T-cell (primary cell): Measurements from ENCODE around the gene ASPA. TPM values are rescaled to one million over a fixed set of nuclear protein-coding genes. Genes with fewer than 3 reads are reported as not detected.
A peak's percentile ranks its signal among the peaks of the same experiment; 100 is the strongest.
"Not testable (repeated sequence)": the region's sequence is repeated elsewhere in the genome, so short reads cannot be mapped to it uniquely, and the experiment has no call there.

ENCODE experiments used
- ATAC-seq, 4 experiments: fragments of 200-7000 bp in 3 of 4; fragments of 150-1000 bp in 1 of 4; cut with Tn5 transposase; replicated peaks in 1 of 4; 1 replicate in 3 of 4; 2 replicates in 1 of 4; pipeline ENCODE4 v1.10.0; 2021; ENCODE audit warnings: moderate library complexity in 3 of 4, mild to moderate bottlenecking in 2 of 4, moderate number of reproducible peaks in 1 of 4
- CTCF ChIA-PET, 2 donors: fragments of 300-600 bp; sonication (Branson Sonifier 250); formaldehyde crosslinking; loops; one replicate each; lab custom pipeline; 2022; ENCODE audit warnings: antibody characterized with exemption in 2 of 2; lab: Charles Lee
- POLR2A ChIA-PET, 2 donors: fragments of 300-600 bp; sonication (Branson Sonifier 250); formaldehyde crosslinking; loops; one replicate each; lab custom pipeline; 2022; ENCODE audit warnings: antibody characterized with exemption in 2 of 2; lab: Charles Lee
- DNase-seq, 35 experiments: peaks; one replicate each; pipeline versions ENCODE4 v3.0.0 to v3.0.0-alpha.2; 2013 to 2023
- H3K27ac ChIP-seq: one replicate; pipeline ENCODE4 v1.5.1; 2013; ENCODE audit warnings: low read length
- H3K27me3 ChIP-seq, 2 experiments: replicated peaks in 1 of 2; 1 replicate in 1 of 2; 2 replicates in 1 of 2; pipeline versions ENCODE4 v1.6.1 to v1.7.0; 2013; ENCODE audit warnings: low read length in 1 of 2, mixed read lengths in 1 of 2; ENCODE audit not compliant: control insufficient read depth in 2 of 2, insufficient read depth in 2 of 2; ENCODE audit errors: extremely low read depth in 1 of 2
- H3K36me3 ChIP-seq, 2 donors: 1 replicate in 1 of 2; 2 replicates in 1 of 2; pipeline versions ENCODE4 v1.6.1 to v1.7.0; 2013; ENCODE audit warnings: low read length in 1 of 2; ENCODE audit not compliant: control insufficient read depth in 2 of 2, insufficient read depth in 1 of 2; ENCODE audit errors: extremely low read depth in 1 of 2
- H3K4me1 ChIP-seq, 2 experiments: 1 replicate in 1 of 2; 2 replicates in 1 of 2; pipeline versions ENCODE4 v1.6.1 to v1.7.0; 2013; ENCODE audit warnings: low read length in 2 of 2, mixed read lengths in 1 of 2; ENCODE audit not compliant: insufficient read depth in 2 of 2, control insufficient read depth in 1 of 2; ENCODE audit errors: extremely low read depth in 1 of 2
- H3K4me3 ChIP-seq, 2 donors: 1 replicate in 1 of 2; 2 replicates in 1 of 2; pipeline versions ENCODE4 v1.5.1 to v1.7.0; 2013; ENCODE audit warnings: mild to moderate bottlenecking in 2 of 2, low read length in 1 of 2, moderate library complexity in 1 of 2; ENCODE audit not compliant: control insufficient read depth in 1 of 2; ENCODE audit errors: extremely low read depth in 1 of 2
- H3K9me3 ChIP-seq: 2 replicates; pipeline ENCODE4 v1.7.0; 2013
- H3K27ac Mint-ChIP-seq, 2 donors: one replicate each; pipeline ENCODE4 v1.8.0; 2020 to 2021; ENCODE audit warnings: mild to moderate bottlenecking in 2 of 2, mixed read lengths in 2 of 2
- H3K27me3 Mint-ChIP-seq, 2 donors: one replicate each; pipeline ENCODE4 v1.8.0; 2021 to 2022; ENCODE audit warnings: mixed read lengths in 2 of 2
- H3K36me3 Mint-ChIP-seq: one replicate; pipeline ENCODE4 v1.8.0; 2021; ENCODE audit warnings: mixed read lengths
- H3K4me1 Mint-ChIP-seq, 3 donors: one replicate each; pipeline ENCODE4 v1.8.0; 2020 to 2022; ENCODE audit warnings: mixed read lengths in 3 of 3, mild to moderate bottlenecking in 1 of 3
- H3K4me3 Mint-ChIP-seq, 3 donors: one replicate each; pipeline ENCODE4 v1.8.0; 2020 to 2022; ENCODE audit warnings: mild to moderate bottlenecking in 3 of 3, mixed read lengths in 3 of 3, moderate library complexity in 3 of 3
- H3K9me3 Mint-ChIP-seq, 3 donors: one replicate each; pipeline ENCODE4 v1.8.0; 2020 to 2022; ENCODE audit warnings: mixed read lengths in 3 of 3
- WGBS: methylation state at CpG from one replicate; pipeline ENCODE4 v1.1.5; 2013; ENCODE audit warnings: missing lambda C conversion rate; ENCODE audit not compliant: insufficient coverage; 5-methylcytosine and 5-hydroxymethylcytosine counted together
- total RNA-seq, 35 experiments: library from RNA in 6 of 35; stranded (reverse) in 6 of 35; fragments of 120-200 nt in 1 of 35; gene quantifications; one replicate each; pipeline versions ENCODE4 v1.2.1 to v1.2.4 and lab custom pipeline; 2013 to 2026

The ASPA gene
- total RNA-seq, 5 donors from 2014 or later (not counting 1 experiment from before 2014, with no cell fraction given): not detected

GRCh38 chr17:3511852-3512504 is 36.2 kb downstream of the ASPA start:
- Mint-ChIP-seq H3K27me3 (peaks cover 1 to 19% of the 10 kb centered on the region in 2 donors), H3K36me3 (no peaks in the 10 kb centered on the region), H3K9me3 (no peaks in the 10 kb centered on the region), H3K4me1 (peaks cover 0 to 5% (median 0%) of the 10 kb centered on the region in 3 donors), H3K27ac (no peak overlapping the region), H3K4me3 (no peak overlapping the region)
- Histone ChIP-seq H3K27ac (no peak overlapping the region), H3K4me1 (no peaks in the 10 kb centered on the region), H3K27me3 (no peaks in the 10 kb centered on the region), H3K9me3 (no peaks in the 10 kb centered on the region), H3K36me3 (no peaks in the 10 kb centered on the region), H3K4me3 (no peak overlapping the region)
- DNase-seq (no peak), ATAC-seq (no peak)
- WGBS: 83% methylated on average over 2 of the region's 8 CpGs
- POLR2A ChIA-PET: no interaction called here
- CTCF ChIA-PET: no interaction called here

- Mint-ChIP-seq H3K27ac (no peak overlapping the region), H3K4me1 (peaks cover 0 to 5% (median 0%) of the 10 kb centered on the region in 3 donors), H3K4me3 (no peak overlapping the region), H3K9me3 (no peaks in the 10 kb centered on the region), H3K27me3 (peaks cover 1 to 15% of the 10 kb centered on the region in 2 donors), H3K36me3 (no peaks in the 10 kb centered on the region)
- Histone ChIP-seq H3K36me3 (no peaks in the 10 kb centered on the region), H3K4me3 (no peak overlapping the region), H3K27me3 (no peaks in the 10 kb centered on the region), H3K27ac (no peak overlapping the region), H3K4me1 (no peaks in the 10 kb centered on the region), H3K9me3 (no peaks in the 10 kb centered on the region)
- 88% methylated on average over 11 of the region's 20 CpGs for WGBS
- CTCF ChIA-PET: no interaction called here
- no peak for ATAC-seq
- DNase-seq: no peak
- POLR2A ChIA-PET: no interaction called here
Measured at GRCh38 chr17:3512505-3513171, 36.8 kb downstream of the ASPA start.

- Histone ChIP-seq H3K9me3 (no peaks in the 10 kb centered on the region), H3K27me3 (peaks cover 0 to 2% of the 10 kb centered on the region in 2 experiments), H3K36me3 (no peaks in the 10 kb centered on the region), H3K4me3 (no peak overlapping the region), H3K4me1 (no peaks in the 10 kb centered on the region), H3K27ac (no peak overlapping the region)
- Mint-ChIP-seq H3K36me3 (no peaks in the 10 kb centered on the region), H3K4me1 (peaks cover 0 to 5% (median 0%) of the 10 kb centered on the region in 3 donors), H3K9me3 (no peaks in the 10 kb centered on the region), H3K27ac (no peak overlapping the region), H3K27me3 (peaks cover 1 to 15% of the 10 kb centered on the region in 2 donors), H3K4me3 (no peak overlapping the region)
- no peak for DNase-seq
- ChIA-PET CTCF (no interaction called here), POLR2A (no interaction called here)
- 64% methylated on average over 6 of the region's 23 CpGs for WGBS
- ATAC-seq: no peak
Measured at GRCh38 chr17:3513305-3514035, 37.7 kb downstream of the ASPA start.

GRCh38 chr17:3514167-3514566 is 38.4 kb downstream of the ASPA start:
- H3K4me3 Mint-ChIP-seq, H3K27ac ChIP-seq, H3K9me3 ChIP-seq, CTCF ChIA-PET, H3K4me1 ChIP-seq, ATAC-seq, H3K36me3 Mint-ChIP-seq, H3K27me3 ChIP-seq, H3K4me1 Mint-ChIP-seq, POLR2A ChIA-PET, H3K36me3 ChIP-seq, H3K9me3 Mint-ChIP-seq, DNase-seq, H3K4me3 ChIP-seq, H3K27ac Mint-ChIP-seq: not testable (repeated sequence)
- H3K27me3 Mint-ChIP-seq: peaks cover 1 to 14% of the 10 kb centered on the region in 2 donors
- WGBS: 85% methylated on average over 10 of the region's 11 CpGs

- H3K4me3 ChIP-seq: no peak overlapping the region
- Mint-ChIP-seq H3K9me3 (no peaks in the 10 kb centered on the region), H3K4me1 (peaks cover 0 to 5% (median 0%) of the 10 kb centered on the region in 3 donors), H3K27me3 (peaks cover 1 to 9% of the 10 kb centered on the region in 2 donors), H3K36me3 (no peaks in the 10 kb centered on the region), H3K27ac (no peak overlapping the region), H3K4me3 (no peak overlapping the region)
- WGBS: 55% methylated on average over 9 of the region's 9 CpGs
- peak in 1 of 4 experiments; percentile 18 for ATAC-seq
- DNase-seq: peak in 13 of 35 experiments; percentile 7 to 35 (median 18)
- peaks cover 0 to 5% of the 10 kb centered on the region in 2 experiments for H3K27me3 ChIP-seq
- no peaks in the 10 kb centered on the region for H3K9me3 ChIP-seq
- H3K36me3 ChIP-seq: no peaks in the 10 kb centered on the region
- ChIA-PET POLR2A (no interaction called here), CTCF (no interaction called here)
- no peaks in the 10 kb centered on the region for H3K4me1 ChIP-seq
- H3K27ac ChIP-seq: no peak overlapping the region
Measured at GRCh38 chr17:3514873-3515272, 39.1 kb downstream of the ASPA start.

GRCh38 chr17:3519472-3519871 is 43.7 kb downstream of the ASPA start:
- H3K9me3 Mint-ChIP-seq, H3K36me3 Mint-ChIP-seq, H3K27me3 Mint-ChIP-seq, H3K27ac ChIP-seq, H3K27me3 ChIP-seq, H3K4me3 Mint-ChIP-seq, ATAC-seq, H3K4me1 ChIP-seq, POLR2A ChIA-PET, DNase-seq, H3K36me3 ChIP-seq, H3K27ac Mint-ChIP-seq, H3K4me1 Mint-ChIP-seq, H3K4me3 ChIP-seq, H3K9me3 ChIP-seq: not testable (repeated sequence)
- WGBS: 90% methylated on average over 4 of the region's 4 CpGs
- CTCF ChIA-PET: interaction anchor here in 1 of 2 donors (0.6 kb wide), 1 partner anchor 9 kb away, joined by 4 read pairs; no protein-coding TSS in a partner anchor
